ENCODE data around the gene PPP2R2C.

The PPP2R2C gene

GRCh38 chr4:6394671-6395081 is 77.7 kb downstream of the PPP2R2C start:
- no peak for DNase-seq

DNA sequence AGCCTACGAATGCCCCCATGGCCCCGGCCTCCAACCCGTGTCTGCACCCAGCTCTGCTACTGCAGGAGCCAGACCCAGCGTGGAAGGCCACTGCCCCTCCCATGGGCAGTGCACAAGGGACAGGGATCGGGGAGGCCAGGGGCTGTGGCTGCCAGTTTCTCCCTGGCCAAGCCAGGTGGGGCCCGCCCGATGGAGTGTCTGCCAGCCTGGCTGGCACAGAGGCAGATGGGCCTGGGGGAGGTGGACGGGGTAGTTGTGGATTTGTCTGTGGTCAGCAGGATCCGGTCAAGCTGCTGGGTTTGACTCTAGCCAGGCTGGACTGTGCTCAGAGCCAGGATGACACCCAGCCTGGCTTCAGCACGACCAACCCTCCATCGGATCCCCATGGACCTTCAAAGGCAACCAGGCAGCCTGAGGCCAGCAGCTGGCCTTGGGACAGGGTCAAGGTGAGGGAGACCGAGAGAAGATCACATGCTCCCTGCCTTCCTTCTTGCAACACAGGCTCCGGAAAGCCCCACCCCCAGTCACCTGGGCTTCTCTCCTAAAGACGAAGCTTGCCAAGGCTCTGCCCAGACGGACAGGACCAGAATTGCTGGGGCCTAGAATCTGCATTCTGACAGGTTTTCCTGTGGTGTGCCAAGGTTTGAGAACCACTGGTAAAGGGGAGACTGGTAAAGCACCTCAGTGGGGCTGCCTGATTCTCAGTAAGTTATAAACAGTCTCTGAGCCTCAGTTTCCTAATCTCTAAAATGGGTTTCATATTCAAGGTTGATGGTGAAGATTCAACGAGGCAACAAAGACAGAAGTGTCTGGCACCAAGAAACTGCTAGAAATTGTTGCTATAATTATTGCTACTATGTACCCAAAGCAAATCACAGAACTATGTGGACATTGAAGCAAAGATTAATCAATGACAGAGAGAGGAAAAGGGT is 78.6 kb downstream of the PPP2R2C start:
- DNase-seq, result no peak

DNA sequence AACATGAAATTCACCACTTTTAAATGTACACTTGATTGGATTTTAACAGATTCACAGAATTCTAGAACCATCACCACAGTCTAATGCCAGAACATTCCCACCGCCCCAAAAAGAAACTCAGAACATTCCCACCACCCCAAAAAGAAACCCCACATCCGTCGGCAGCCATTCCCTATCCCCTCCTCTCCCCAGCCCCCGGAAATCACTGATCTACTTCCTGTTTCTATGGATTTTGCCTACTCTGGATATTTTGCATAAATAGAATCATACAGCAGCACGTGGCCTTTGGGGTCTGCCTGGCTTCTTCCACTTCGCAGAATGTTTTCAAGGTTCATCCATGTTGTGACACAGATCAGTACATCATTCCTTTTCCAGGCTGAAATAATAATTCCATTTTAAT is 79.3 kb downstream of the PPP2R2C start:
- DNase-seq, result no peak

DNA sequence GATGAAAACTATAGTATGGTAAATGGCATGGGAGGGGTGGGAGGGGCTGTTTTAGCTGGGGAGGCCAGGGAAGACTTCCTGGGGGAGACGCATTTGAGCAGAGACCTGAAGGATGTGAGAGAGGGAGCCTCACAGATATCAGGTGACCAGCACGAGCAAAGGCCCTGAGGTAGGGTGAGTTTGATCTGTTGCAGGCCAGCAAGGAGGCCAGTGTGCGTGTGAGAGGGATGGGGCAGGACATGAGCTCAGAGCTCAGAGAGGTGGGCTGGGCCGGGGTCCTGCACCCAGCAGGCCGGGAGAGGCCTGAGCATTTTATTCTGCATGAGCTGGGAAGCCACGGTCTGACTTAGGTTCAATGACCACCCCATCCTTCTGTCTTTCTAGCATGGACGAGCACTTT is 80.0 kb downstream of the PPP2R2C start:
- no peak for DNase-seq

GRCh38 chr4:6391852-6392188 is 80.6 kb downstream of the PPP2R2C start:
- DNase-seq, result no peak

GRCh38 chr4:6391186-6391851 is 81.1 kb downstream of the PPP2R2C start:
- DNase-seq, result no peak

DNA sequence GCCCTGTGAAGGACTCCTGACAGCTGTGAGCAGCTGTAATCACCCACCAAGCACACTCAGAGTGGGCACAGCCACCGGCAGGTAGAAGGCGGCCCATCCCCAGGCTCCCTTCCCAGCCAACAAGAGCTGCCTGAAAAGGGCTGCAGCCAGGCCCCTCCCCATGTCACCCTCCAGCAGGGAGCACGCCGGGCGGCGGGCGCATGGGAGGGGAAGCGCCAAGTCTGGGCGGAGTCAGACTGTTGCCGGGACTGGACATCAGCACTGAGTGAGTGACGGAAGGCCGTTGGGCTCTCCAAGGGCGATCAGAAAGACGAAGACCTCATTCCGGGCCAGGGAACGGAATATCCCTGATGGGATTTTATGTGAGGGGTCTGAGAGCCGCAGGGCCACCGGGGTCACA is 82.1 kb downstream of the PPP2R2C start:
- no peak for DNase-seq

DNA sequence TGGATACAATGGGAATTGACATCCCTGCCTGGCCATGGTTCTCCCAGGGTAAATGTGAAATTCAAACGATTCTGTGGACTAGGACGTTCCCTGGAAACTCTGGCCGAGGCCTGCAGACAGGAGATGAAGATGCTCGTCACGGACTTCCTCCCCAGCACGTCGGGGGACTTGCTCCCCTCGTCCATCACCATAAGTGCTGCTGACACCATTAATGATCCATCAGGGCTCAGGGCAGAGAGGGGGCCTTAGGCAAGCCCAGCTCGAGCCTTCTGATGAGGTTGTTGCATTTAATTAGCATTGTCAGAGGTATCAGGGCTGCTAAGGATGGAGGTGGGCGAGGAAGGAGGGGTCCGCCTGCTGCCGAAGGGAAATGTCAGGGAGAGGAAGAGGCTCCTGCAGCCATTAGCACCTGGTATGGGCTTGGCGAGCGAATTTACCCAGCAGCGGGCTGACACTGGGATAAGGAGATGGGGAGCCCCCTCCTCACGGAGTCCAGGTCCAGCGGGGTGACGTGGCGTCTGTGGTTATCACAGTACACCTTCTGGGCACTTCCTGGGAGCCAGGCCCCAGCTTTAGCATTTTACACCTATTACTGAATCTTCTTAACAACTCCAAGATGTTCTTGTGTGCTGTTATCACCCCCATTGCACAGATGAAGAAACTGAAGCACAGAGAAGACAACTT is 83.1 kb downstream of the PPP2R2C start:
- DNase-seq, result no peak

GRCh38 chr4:6388713-6389112 is 83.7 kb downstream of the PPP2R2C start:
- DNase-seq, result peak; percentile 12

DNA sequence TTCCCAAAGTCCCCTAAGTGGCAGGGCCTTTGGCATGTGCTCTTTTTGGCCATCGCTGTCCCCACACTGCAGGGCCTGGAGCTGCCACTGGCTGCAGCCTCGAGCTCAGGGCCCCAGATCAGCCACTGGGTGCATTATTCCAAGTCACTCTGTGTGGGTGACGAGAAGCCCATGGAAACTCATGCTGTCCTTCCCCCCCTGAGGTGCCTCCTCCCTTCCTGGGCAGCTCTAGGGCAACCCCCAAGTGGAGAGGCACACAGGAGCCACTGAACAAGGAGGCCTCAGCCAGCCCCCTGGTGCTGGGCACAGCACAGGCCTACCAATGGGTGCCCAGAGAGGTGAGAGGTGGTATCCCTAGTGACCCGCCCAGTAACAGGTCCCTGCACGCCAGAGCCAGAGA is 84.5 kb downstream of the PPP2R2C start:
- DNase-seq, result no peak

- DNase-seq, result no peak
Measured at GRCh38 chr4:6386091-6386490, 86.3 kb downstream of the PPP2R2C start.

DNA sequence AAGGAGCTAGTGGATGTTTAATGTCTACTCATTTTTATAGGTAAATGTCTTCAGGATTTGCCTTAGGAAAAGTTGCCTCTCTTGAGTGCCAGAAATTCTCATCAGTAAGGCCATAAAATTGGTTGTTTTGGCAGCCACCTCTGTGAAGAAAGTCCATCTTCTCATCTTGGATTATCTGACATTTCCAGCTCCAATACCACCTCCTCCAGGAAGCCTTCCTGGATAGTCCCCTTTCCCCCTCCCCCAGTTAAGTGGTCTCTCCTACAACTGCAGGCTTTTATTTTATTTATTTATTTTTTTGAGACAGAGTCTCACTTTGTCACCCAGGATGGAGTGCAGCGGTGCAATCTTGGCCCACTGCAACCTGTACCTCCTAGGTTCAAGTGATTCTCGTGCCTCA is 87.1 kb downstream of the PPP2R2C start:
- no peak for DNase-seq

DNA sequence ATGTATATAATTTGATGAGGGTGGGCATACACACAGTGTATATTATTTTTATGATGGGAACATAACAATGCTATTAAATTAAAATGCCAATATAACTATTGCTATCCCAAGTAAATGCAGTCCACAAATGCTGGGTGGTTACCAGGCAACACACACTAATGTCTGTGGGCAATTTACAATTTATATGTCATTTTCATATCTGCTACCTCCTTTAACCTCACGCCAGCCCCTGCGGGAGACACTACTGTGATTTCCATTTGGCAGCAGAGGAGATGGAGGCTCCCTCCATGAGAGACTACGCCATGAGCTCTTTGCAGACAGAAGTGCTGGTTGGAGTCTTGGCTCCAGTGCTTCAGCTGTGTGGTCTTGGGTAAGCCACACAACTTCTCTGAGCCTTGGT is 87.9 kb downstream of the PPP2R2C start:
- DNase-seq, result no peak

DNA sequence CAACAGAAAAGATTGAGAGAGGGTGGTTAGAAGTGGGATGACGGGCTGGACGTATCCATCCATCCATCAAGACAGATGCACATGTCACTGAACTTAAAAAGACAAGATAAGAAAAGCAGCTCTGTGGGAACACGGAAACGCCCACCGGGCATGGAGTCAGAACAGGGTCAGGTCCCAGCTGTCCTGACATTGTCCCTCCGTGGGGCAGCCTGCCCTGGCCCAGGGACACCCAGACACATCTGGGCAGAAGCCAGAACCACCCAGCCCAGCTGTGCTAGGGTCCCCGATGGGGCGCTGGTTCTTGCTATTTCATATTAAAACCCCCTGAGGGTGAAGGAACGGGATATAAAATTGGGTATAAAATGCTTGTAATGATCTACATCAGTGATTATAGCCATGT is 88.5 kb downstream of the PPP2R2C start:
- DNase-seq, result no peak

- no peak for DNase-seq
Measured at GRCh38 chr4:6383009-6383404, 89.4 kb downstream of the PPP2R2C start.

- DNase-seq, result no peak
Measured at GRCh38 chr4:6381571-6382123, 90.8 kb downstream of the PPP2R2C start.

- DNase-seq, result no peak
Measured at GRCh38 chr4:6380746-6381410, 91.5 kb downstream of the PPP2R2C start.

DNA sequence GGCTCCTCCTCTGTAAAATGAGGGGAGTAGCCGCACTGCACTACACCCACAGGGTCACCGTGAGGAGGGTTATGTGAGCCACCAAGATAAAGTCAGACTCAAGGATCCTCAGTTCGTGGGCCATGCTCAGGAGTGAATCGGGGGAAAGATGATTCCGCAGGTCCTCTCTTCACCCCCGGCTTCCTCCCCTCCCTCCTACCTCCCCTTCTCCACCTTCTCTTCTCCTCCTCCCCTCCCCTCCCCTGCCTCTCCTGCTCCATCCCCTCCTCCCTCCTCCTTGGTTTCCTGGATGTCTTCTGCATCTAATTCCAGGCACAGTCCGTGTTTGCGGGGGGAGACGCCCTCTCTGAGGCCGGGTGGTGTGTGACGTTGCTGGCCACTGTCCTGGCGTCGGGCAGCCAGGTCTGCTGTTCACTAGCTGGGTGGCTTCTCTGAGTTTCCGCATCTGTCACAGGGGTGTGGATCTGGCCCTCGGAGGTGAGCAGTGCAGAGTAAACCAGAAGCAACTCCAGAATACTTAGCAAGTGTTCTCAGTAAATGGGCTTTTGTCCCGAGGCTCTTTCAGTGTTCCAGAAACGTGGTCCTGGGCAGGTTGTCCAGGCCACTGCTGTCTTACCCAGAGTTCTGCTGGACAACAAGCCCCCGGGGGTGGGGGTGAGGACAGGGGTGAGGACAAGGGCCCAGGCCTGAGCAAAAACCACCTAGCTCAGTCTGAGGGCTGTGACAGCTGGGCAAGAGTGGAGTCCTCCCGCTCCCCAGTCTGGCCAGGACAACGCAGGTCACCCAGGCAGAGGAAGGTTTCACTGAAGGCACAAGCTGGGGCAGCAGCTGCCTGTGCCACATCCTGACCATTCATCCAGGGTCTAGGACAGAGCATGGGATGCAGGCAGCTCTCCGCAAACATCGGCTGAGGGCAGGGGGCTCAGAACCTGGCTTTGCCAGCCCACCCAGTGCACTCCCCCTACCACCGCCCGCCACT is 92.4 kb downstream of the PPP2R2C start:
- DNase-seq, result no peak

GRCh38 chr4:6378493-6379445 is 93.6 kb downstream of the PPP2R2C start:
- DNase-seq, result no peak
